Progenitor cell of endocrine pancreas (in vitro differentiated cells): Measurements from ENCODE around the gene PLCD4. TPM values are rescaled to one million over a fixed set of nuclear protein-coding genes. Genes with fewer than 3 reads are reported as not detected.

Experiments used
- DNase-seq: peaks from one replicate; pipeline ENCODE4 v3.0.0; 2021; ENCODE audit warnings: low spot score; ENCODE audit not compliant: unreplicated experiment
- H3K27ac Mint-ChIP-seq: 2 replicates; pipeline ENCODE4 v1.8.0; 2021; ENCODE audit warnings: mild to moderate bottlenecking, moderate library complexity, mixed read lengths
- H3K27me3 Mint-ChIP-seq: 2 replicates; pipeline ENCODE4 v1.8.0; 2021; ENCODE audit warnings: mixed read lengths
- H3K36me3 Mint-ChIP-seq: 2 replicates; pipeline ENCODE4 v1.8.0; 2022; ENCODE audit warnings: mixed read lengths; ENCODE audit not compliant: insufficient read depth
- H3K4me1 Mint-ChIP-seq: 2 replicates; pipeline ENCODE4 v1.8.0; 2021; ENCODE audit warnings: low read depth, mixed read lengths
- H3K4me3 Mint-ChIP-seq: 2 replicates; pipeline ENCODE4 v1.8.0; 2021; ENCODE audit warnings: low read depth, mild to moderate bottlenecking, moderate library complexity, mixed read lengths
- H3K9me3 Mint-ChIP-seq: 2 replicates; pipeline ENCODE4 v1.8.0; 2021; ENCODE audit warnings: low read depth, mixed read lengths
- CTCF ChIP-seq: fragments of 200-600 bp; sonication (generic); IDR thresholded peaks from one replicate; pipeline ENCODE4 v1.5.0; 2021; ENCODE audit warnings: antibody characterized with exemption, mild to moderate bottlenecking; ENCODE audit not compliant: unreplicated experiment
- total RNA-seq: library from RNA; stranded (reverse); gene quantifications from 2 replicates; pipeline ENCODE4 v1.2.1, GENCODE V29; 2021

Gene PLCD4
- total RNA-seq, 1 donor from 2014 or later: 0.62 TPM

GRCh38 chr2:218635719-218636118 is 28.0 kb downstream of the PLCD4 start:
- Mint-ChIP-seq H3K27me3 (no peaks in the 10 kb centered on the region), H3K9me3 (no peaks in the 10 kb centered on the region), H3K27ac (no peak overlapping the region), H3K4me3 (no peak overlapping the region), H3K36me3 (peaks cover 15% of the 10 kb centered on the region), H3K4me1 (no peaks in the 10 kb centered on the region)
- TF ChIP-seq CTCF: no peak
- DNase-seq: no peak

- Mint-ChIP-seq H3K9me3 (no peaks in the 10 kb centered on the region), H3K27me3 (no peaks in the 10 kb centered on the region), H3K4me3 (no peak overlapping the region), H3K27ac (no peak overlapping the region), H3K36me3 (peaks cover 18% of the 10 kb centered on the region), H3K4me1 (no peaks in the 10 kb centered on the region)
- no peak for TF ChIP-seq CTCF
- no peak for DNase-seq
These were observed 30.7 kb downstream of the PLCD4 start for GRCh38 chr2:218638372-218638771.

GRCh38 chr2:218642121-218642656 is 34.5 kb downstream of the PLCD4 start:
- no peak for DNase-seq
- Mint-ChIP-seq H3K27ac (no peak overlapping the region), H3K36me3 (peaks cover 10% of the 10 kb centered on the region), H3K27me3 (no peaks in the 10 kb centered on the region), H3K9me3 (no peaks in the 10 kb centered on the region), H3K4me1 (no peaks in the 10 kb centered on the region), H3K4me3 (no peak overlapping the region)
- TF ChIP-seq CTCF: no peak

- no peak for DNase-seq
- TF ChIP-seq CTCF: no peak
- Mint-ChIP-seq H3K36me3 (peaks cover 7% of the 10 kb centered on the region), H3K4me1 (no peaks in the 10 kb centered on the region), H3K9me3 (no peaks in the 10 kb centered on the region), H3K4me3 (no peak overlapping the region), H3K27me3 (no peaks in the 10 kb centered on the region), H3K27ac (no peak overlapping the region)
These were observed 35.1 kb downstream of the PLCD4 start for GRCh38 chr2:218642786-218643185.

- no peak for TF ChIP-seq CTCF
- no peaks in the 10 kb centered on the region for H3K9me3 Mint-ChIP-seq
- no peak overlapping the region for H3K27ac Mint-ChIP-seq
- H3K27me3 Mint-ChIP-seq: no peaks in the 10 kb centered on the region
- no peaks in the 10 kb centered on the region for H3K4me1 Mint-ChIP-seq
- H3K36me3 Mint-ChIP-seq: peaks cover 10% of the 10 kb centered on the region
- H3K4me3 Mint-ChIP-seq: no peak overlapping the region
- no peak for DNase-seq
These were observed 36.1 kb downstream of the PLCD4 start for GRCh38 chr2:218643751-218644310.
